Panc1 (cell line): ENCODE results near the gene NCKAP1.

Experiments
- CTCF ChIP-seq: fragments of 450-650 bp; IDR thresholded peaks from 2 replicates; pipeline ENCODE4 v1.5.1; 2017; ENCODE audit warnings: mild to moderate bottlenecking
- REST ChIP-seq, 2 experiments: IDR thresholded peaks; 2 replicates each; pipeline ENCODE4 v1.6.1; 2011 to 2012; ENCODE audit warnings: low read depth in 2 of 2, control low read depth in 1 of 2, low read length in 1 of 2, mild to moderate bottlenecking in 1 of 2, moderate library complexity in 1 of 2; ENCODE audit not compliant: insufficient read depth in 1 of 2
- SIN3A ChIP-seq: IDR thresholded peaks from 2 replicates; pipeline ENCODE4 v1.6.1; 2012; ENCODE audit warnings: low read depth, mild to moderate bottlenecking, low read length, moderate library complexity, borderline replicate concordance; ENCODE audit not compliant: insufficient read depth

GRCh38 chr2:183035298-183035953, 2.8 kb downstream of the NCKAP1 start:
- TF ChIP-seq SIN3A: no peak
- TF ChIP-seq REST (IDR thresholded peaks at IDR 0.05; ENCODE audit: insufficient read depth in 1 of 2, low read depth in 2 of 2, low read length in 1 of 2): no peak
- TF ChIP-seq CTCF: no peak
